Natural killer cell (primary cell): ENCODE measurements around the gene NDUFV3. TPM values are rescaled to one million over a fixed set of nuclear protein-coding genes. Genes with fewer than 3 reads are reported as not detected.

Source experiments
- ATAC-seq, 3 donors: fragments of 150-1000 bp in 2 of 3; fragments of 200-7000 bp in 1 of 3; cut with Tn5 transposase; 1 replicate in 1 of 3; 2 replicates in 2 of 3; pipeline ENCODE4 v1.10.0; 2021; ENCODE audit warnings: mild to moderate bottlenecking in 2 of 3, moderate library complexity in 2 of 3
- DNase-seq, 2 donors: peaks; one replicate each; pipeline versions ENCODE4 v3.0.0 to v3.0.0-alpha.2; 2013 to 2021; ENCODE audit warnings: mixed read lengths in 1 of 2
- H3K27ac ChIP-seq: one replicate; pipeline ENCODE4 v1.5.1; 2013; ENCODE audit warnings: mild to moderate bottlenecking, low read length
- H3K27me3 ChIP-seq: one replicate; pipeline ENCODE4 v1.6.1; 2013; ENCODE audit warnings: low read length; ENCODE audit not compliant: control insufficient read depth, insufficient read depth
- H3K36me3 ChIP-seq: one replicate; pipeline ENCODE4 v1.6.1; 2013; ENCODE audit warnings: low read length; ENCODE audit not compliant: control insufficient read depth, insufficient read depth
- H3K4me1 ChIP-seq: one replicate; pipeline ENCODE4 v1.6.1; 2013; ENCODE audit warnings: low read length; ENCODE audit not compliant: control insufficient read depth, insufficient read depth
- H3K4me3 ChIP-seq: one replicate; pipeline ENCODE4 v1.5.1; 2013; ENCODE audit warnings: low read length
- H3K9me3 ChIP-seq: one replicate; pipeline ENCODE4 v1.6.1; 2013; ENCODE audit warnings: low read length; ENCODE audit not compliant: control insufficient read depth, insufficient read depth
- H3K27ac Mint-ChIP-seq, 2 donors: one replicate each; pipeline ENCODE4 v1.8.0; 2022; ENCODE audit warnings: mild to moderate bottlenecking in 2 of 2, mixed read lengths in 2 of 2, moderate library complexity in 1 of 2
- H3K27me3 Mint-ChIP-seq, 2 donors: one replicate each; pipeline ENCODE4 v1.8.0; 2022; ENCODE audit warnings: low read depth in 2 of 2, mixed read lengths in 2 of 2
- H3K36me3 Mint-ChIP-seq: one replicate; pipeline ENCODE4 v1.8.0; 2022; ENCODE audit warnings: mixed read lengths
- H3K4me1 Mint-ChIP-seq, 2 donors: one replicate each; pipeline ENCODE4 v1.8.0; 2022; ENCODE audit warnings: mixed read lengths in 2 of 2
- H3K4me3 Mint-ChIP-seq: one replicate; pipeline ENCODE4 v1.8.0; 2022; ENCODE audit warnings: mild to moderate bottlenecking, moderate library complexity, mixed read lengths
- H3K9me3 Mint-ChIP-seq, 2 donors: one replicate each; pipeline ENCODE4 v1.8.0; 2022; ENCODE audit warnings: mixed read lengths in 2 of 2
- CTCF ChIP-seq: fragments of 200-600 bp; IDR thresholded peaks from one replicate; pipeline ENCODE4 v1.8.0; 2022; ENCODE audit warnings: antibody characterized with exemption
- WGBS: methylation state at CpG from one replicate; pipeline ENCODE4 v1.1.7; 2013; ENCODE audit warnings: missing lambda C conversion rate; ENCODE audit not compliant: insufficient coverage; 5-methylcytosine and 5-hydroxymethylcytosine counted together
- intact Hi-C: fragments of 100-400 bp; cut with micrococcal nuclease; formaldehyde crosslinking; loops from one replicate; pipeline ENCODE4 v1.14.2; 2022
- total RNA-seq, 4 donors: library from RNA; stranded (reverse); fragments of 120-200 nt in 1 of 4; gene quantifications; one replicate each; pipeline versions ENCODE4 v1.2.3 to v1.2.4, GENCODE V29; 2013 to 2022

NDUFV3 gene
- 10 to 100 TPM; 21.8 to 25.7 (median 23.9) TPM for total RNA-seq
- total RNA-seq (2013), result 30.7 TPM

DNA sequence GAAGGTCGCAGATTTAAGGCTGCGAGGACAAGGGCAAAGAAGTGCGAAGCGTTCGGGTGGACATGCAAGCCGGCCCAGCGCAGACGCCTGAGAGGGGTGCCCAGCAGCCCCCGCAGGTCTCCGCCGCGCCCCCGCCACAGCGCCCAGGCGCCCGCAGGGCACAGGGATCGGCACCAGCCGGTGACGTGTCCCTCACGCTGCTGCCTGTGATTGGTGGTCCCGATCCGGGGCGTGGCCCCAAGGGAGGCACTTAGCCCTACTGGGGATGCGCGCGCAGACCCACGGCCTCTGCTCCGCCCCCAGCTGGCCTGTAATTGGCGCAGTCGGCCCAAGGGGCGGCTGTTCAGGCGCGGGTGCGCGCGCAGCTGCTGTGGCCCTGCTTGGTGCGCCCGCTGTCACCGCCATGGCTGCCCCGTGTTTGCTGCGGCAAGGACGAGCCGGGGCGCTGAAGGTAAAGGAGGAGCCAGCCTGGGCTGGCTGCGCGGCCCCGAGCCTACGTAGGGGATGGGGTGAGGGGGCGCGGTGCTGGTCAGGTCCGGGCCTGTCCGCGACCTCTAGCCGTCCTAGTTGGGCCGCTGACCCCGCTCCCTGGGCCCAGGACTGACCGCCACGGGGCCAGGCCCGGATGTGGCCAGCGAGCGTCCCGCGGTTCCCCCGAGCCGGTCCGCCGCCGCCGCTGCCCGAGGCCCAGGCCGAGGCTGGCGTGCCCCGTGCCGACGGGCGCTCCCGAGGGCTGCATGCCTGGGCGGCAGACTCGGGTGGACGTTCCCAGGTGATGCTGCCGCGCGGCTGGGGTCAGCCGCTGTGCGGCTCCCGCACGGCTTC, at the start of gene NDUFV3:
Gene NDUFV3, plus strand, starts transcription at position 379 of the 825 bp plus-strand sequence. Its CDS starts 25 bp downstream, at position 404.
- no peaks in the 10 kb centered on the region for H3K9me3 Mint-ChIP-seq
- ATAC-seq, result peak; percentile 91 to 98 (median 92)
- Histone ChIP-seq H3K4me1 (peaks cover 11% of the 10 kb centered on the region), H3K4me3 (peak within 1 kb of the TSS; percentile 75), H3K36me3 (peaks cover 2% of the 10 kb centered on the region), H3K27me3 (no peaks in the 10 kb centered on the region), H3K9me3 (no peaks in the 10 kb centered on the region), H3K27ac (peak within 1 kb of the TSS; percentile 91)
- TF ChIP-seq CTCF, result no peak
- WGBS, result under 1% methylated on average over 87 of the region's 87 CpGs
- peak within 1 kb of the TSS; percentile 95 for H3K4me3 Mint-ChIP-seq
- H3K27ac Mint-ChIP-seq, result peak within 1 kb of the TSS; percentile 96 to 97
- peaks cover 3% of the 10 kb centered on the region for H3K36me3 Mint-ChIP-seq
- peaks cover 8 to 14% of the 10 kb centered on the region in 2 donors for H3K4me1 Mint-ChIP-seq
- H3K27me3 Mint-ChIP-seq, result no peaks in the 10 kb centered on the region
- peak; percentile 99 to 100 for DNase-seq
- intact Hi-C loops, result loop anchor here (1.0 kb wide), 2 partner anchors 14 to 81 kb away; partner anchors contain the start of genes PKNOX1 and WDR4

- Mint-ChIP-seq H3K4me1 (peaks cover 0 to under 1% of the 10 kb centered on the region in 2 donors), H3K9me3 (no peaks in the 10 kb centered on the region), H3K27ac (no peak overlapping the region), H3K27me3 (no peaks in the 10 kb centered on the region), H3K36me3 (peaks cover 7% of the 10 kb centered on the region), H3K4me3 (no peak overlapping the region)
- intact Hi-C loops, result no loop called here
- peaks cover 44% of the 10 kb centered on the region for H3K36me3 ChIP-seq
- DNase-seq (no peak), ATAC-seq (no peak)
- H3K4me1 ChIP-seq, result no peaks in the 10 kb centered on the region
- H3K4me3 ChIP-seq, result no peak overlapping the region
- 97% methylated on average over 20 of the region's 22 CpGs for WGBS
- TF ChIP-seq CTCF, result no peak
- H3K9me3 ChIP-seq, result no peaks in the 10 kb centered on the region
- H3K27me3 ChIP-seq, result no peaks in the 10 kb centered on the region
- no peak overlapping the region for H3K27ac ChIP-seq
Measured at GRCh38 chr21:42844411-42845113, 48.5 kb upstream of the NDUFV3 start.

DNA sequence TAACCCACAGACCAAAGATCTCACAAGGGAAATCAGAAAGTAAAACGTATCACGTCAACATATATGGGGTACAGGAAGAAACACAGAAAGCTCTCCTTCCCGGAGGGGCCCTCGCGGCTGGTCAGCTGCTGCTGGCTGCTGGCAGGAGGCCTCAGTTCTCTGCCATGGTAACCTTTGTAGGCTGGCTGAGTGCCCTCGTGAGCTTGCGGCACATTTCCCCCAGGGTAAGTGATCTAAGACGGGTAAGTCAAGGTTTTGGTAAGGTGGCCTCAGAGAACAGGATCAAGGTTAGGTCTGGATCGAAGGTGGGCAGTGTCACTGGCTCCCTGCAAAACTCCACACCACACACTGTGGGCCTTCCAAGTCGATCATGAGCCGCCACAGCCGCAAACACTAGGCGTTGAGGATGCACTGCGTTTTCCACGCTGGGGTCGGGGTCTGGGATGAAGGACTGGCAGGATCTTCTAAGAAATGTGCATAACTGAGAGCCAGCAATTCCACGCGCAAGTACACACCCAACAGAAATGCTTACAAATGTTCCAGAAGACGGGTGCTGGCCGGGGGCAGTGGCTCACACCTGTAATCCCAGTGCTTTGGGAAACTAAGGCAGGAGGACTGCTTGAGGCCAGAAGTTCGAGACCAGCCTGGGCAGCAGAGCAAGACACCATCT, 47.7 kb upstream of the NDUFV3 start:
- 87% methylated on average over 20 of the region's 21 CpGs for WGBS
- Histone ChIP-seq H3K27me3 (no peaks in the 10 kb centered on the region), H3K9me3 (no peaks in the 10 kb centered on the region), H3K4me1 (no peaks in the 10 kb centered on the region), H3K27ac (no peak overlapping the region), H3K4me3 (no peak overlapping the region), H3K36me3 (peaks cover 45% of the 10 kb centered on the region)
- no peak overlapping the region for H3K27ac Mint-ChIP-seq
- H3K4me3 Mint-ChIP-seq, result no peak overlapping the region
- TF ChIP-seq CTCF, result no peak
- intact Hi-C loops, result no loop called here
- H3K4me1 Mint-ChIP-seq, result no peaks in the 10 kb centered on the region
- no peaks in the 10 kb centered on the region for H3K9me3 Mint-ChIP-seq
- H3K27me3 Mint-ChIP-seq, result no peaks in the 10 kb centered on the region
- ATAC-seq, result no peak
- peaks cover 7% of the 10 kb centered on the region for H3K36me3 Mint-ChIP-seq
- no peak for DNase-seq
